CD4-positive, alpha-beta T cell treated with Interleukin-1 beta for 1 hour (primary cell): ENCODE results near the gene LRRIQ1.

Source experiments
- DNase-seq, 2 donors: peaks; one replicate each; pipeline ENCODE4 v3.0.0-alpha.2; 2020 to 2022

Gene LRRIQ1

DNA sequence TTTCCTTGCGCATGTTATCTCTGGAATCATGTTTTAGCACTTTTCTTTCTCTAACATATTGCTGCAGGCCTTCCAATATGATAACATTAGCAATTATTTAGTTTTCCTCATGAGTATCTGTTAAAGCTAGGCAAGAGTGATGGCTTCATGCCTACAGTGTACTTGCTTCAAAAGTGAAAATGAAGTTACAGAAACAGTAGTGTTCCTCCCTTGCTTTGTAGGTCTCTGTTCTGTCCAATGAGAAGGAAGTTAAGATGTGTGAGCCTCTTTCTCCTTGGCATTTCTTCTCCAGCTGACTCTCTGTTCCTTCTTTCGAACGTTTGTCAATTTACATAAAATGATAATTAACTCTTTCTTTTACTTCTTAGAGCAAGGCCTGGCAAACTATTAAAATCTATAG lies 22.2 kb downstream of the LRRIQ1 start:
- DNase-seq = no peak

DNA sequence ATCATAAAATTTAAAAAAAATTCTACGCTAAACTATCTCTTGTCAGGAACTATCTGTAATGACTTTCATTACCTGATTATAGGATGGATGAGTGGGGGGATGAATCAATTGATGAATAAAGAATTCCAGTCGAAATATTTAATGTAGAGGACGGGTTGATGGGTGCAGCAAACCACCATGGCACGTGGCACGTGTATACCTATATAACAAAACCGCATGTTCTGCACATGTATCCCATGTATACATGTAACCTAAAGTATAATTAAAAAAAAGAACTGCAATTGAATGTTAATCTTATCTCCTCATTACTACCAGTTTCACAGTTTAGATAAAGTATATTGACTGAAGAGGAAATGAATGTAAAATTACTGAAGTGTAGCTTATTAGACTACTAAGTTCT lies 23.4 kb downstream of the LRRIQ1 start:
- no peak for DNase-seq

DNA sequence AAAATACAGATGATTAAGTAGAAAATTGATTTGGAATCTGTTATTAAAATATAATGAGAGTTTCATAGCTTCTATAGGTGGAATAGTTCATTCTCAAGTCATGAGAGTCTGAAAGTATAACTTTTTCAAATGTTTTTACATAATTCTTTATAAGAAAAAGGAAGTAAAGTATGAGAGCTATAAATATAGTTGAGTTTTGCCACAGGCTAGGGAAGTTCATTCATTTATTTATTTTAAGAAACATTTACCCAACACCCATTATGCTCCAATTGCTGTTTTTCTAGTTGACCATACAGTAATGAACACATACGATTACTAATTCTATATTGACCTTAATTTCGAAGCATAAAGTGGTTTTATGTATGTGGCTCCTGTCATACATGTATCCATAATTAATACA lies 24.8 kb downstream of the LRRIQ1 start:
- no peak for DNase-seq

DNA sequence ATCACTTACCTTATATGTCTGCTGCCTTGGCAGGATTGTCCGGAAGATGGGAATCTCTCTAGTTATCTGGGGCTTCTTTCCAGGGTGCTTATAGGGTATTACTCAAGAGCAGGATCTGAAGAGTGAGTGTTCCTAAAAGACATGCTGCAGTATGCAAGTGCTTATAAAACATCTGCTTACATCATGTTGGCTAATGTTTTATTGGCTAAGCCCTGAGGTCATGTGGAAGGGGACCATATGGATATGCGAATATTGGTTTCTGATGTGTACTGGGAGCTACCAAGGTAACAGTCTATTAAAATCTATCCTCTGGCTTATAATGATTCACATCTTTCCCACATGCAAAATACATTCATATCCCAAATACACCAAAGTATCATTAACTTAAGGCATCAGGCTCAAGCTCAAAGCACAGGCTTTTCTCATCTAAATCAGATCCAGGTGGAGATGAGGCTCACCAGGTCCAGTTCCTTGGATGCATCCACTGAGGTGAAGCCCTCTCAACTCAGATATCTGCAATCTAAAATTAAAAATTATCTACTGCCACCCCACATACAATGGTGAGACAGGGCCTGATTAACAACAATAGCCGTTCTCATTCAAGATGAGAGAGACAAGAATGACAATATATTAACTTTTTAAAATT lies 29.8 kb downstream of the LRRIQ1 start:
- no peak for DNase-seq

DNA sequence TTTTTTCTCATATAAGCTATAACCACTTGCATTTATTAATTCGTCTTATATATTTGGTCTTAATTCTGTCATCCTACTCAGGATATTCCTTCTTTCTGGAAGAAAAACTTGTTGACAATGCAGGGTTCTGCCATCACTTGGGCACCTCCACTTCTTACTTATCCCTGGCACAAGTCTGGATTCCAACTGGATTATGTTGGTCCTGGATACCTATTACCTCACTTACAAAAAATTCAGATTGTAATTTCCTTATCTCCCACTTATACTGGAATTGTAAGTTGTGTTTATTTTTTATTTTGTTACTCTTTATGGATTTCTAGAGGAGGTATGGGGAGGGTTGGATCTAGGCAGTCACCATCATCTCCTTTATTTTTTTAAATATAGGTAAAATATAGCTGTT lies 36.7 kb downstream of the LRRIQ1 start:
- DNase-seq = no peak

DNA sequence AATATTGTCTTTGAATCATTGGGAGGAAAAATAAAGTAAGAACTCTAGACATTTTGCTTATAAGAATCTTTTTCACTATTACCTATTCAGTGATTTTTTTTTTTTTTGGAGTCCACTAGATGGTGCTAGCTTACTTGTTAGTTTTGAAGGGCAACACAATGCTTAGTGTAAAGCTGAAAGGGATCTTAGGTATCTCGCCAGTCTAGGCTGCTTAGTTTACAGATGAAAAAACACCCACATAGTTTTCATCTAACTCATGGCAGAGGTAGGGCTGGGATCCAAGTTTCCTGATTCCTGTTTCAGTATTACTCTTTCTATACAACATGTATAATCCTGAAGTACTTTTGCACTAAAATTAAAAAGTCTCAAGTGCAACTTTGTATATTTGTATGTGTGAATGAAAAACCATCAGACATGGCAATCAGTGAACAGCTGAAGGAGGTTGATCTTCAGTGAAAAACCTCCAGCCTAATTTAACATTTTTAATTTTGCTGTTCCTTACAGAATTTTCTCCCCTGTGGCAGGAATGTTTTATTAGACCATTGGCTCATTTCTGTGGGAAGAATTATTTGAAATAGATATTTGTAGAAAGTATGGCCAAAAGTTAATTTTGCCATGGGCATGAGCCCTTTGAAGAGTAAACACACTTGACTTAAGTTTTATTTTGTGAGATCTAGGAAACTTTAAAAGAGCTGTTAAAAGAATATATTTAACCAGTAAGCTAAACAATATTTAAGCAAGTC lies 40.7 kb downstream of the LRRIQ1 start:
- no peak for DNase-seq

DNA sequence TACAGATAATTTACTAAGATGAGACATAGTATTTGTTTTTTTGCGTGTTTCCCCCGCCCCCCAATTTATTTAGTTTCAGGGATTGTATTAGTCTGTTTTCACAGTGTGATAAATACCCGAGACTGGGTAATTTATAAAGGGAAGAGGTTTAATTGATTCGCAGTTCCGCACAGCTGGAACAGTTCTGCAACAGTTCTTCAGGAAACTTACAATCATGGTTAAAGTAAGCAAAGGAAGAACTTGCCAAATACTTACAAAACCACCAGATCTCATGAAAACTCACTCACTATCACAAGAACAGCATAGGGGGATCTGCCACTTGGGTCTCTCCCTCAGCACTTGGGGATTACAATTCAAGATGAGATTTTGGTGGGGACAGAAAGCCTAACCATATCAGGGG lies 48.9 kb downstream of the LRRIQ1 start:
- DNase-seq = no peak

DNA sequence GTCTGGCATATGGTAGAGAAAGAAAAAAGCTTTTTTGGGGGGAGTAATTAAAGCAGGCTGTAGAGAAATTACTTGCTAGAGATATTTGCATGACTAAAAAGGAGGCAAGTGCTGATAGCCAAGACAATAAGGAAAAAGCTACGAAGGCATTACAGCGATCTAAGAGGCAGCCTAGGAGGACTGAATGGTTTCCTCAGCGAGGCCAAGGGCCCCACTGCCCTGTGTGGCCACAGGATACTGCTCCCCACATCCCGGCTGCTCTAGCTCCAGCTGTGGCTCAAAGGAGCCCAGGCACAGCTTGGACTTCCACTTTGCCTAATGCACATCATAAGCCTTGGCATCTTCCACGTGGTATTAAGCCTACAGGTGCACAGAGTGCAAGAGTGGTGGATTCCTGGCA lies 53.6 kb downstream of the LRRIQ1 start:
- DNase-seq = no peak

DNA sequence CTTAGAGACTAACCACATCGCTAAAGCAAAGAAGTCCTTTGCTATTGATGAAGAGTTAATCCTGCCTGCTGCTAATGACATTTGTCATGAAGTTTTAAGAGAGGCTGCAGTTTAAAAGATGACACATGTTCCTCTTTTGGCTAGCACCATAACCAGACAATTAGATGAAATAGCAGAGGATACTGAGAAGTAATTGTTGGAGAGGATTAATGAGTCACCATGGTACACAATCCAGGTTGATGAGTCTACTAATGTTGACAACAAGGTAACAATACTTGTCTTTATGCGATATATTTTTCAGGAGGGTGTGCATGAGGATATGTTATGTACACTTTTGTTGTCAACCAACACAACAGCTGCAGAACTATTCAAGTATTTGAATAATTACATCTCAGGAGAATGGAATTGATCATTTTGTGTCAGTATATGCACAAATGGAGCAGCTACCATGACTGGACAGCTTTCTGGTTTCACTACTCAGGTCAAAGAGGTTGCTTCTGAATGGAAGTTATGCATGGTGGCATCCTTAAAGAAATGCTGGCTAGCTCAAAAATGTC lies 56.7 kb downstream of the LRRIQ1 start:
- DNase-seq = no peak

DNA sequence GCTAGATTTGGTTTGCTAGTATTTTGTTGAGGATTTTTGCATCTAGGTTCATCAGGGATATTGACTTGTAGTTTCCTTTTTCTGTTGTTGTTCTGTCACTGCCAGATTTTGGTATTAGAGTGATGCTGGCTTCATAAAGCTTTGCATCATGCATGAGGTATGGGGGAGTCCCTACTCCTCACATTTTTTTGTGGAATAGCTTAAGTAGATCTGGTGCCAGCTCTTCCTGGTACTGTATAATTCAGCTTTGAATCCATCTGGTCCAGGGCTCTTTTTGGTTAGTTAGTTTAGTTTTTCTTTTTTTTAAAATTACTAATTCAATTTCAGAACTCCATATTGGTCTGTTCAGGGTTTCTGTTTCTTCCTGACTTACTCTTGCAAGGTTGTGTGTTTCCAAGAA lies 59.4 kb downstream of the LRRIQ1 start:
- DNase-seq = no peak

DNA sequence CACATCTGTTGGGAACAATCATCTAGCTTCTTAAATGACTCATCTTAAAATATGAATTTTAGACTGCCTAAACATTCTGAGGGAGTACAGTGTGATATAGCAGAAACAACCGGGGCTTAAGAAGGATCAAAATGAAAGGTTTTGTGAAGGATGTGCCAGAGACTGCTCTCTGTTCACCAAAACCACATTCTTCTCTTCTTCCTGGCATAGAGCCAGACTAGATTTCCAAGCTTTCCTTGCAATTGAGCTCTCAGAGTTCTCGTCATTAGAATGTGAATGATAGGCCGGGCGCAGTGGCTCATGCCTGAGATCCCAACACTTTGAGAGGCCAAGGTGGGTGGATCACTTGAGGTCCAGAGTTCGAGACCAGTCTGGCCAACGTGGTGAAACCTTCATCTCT lies 94.5 kb downstream of the LRRIQ1 start:
- DNase-seq = no peak

DNA sequence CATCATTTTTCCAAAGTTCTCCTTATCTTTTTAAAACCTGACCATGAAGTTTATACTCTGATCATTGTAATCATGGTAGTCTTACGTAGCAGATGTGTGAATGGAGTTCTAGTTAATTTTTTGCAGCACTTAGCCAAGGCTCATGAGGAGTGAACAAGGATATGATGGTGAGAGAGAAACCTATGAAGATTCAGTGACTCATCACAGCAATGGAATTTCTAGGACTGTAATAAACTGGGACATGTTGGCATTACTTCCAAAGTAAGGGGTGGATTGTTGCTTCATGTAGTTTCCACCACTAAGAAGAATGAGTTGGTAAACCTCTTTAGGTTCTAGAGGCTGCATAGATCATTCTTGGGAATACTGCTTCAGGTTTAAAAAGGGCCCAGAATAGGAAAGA lies 102.7 kb downstream of the LRRIQ1 start:
- no peak for DNase-seq

DNA sequence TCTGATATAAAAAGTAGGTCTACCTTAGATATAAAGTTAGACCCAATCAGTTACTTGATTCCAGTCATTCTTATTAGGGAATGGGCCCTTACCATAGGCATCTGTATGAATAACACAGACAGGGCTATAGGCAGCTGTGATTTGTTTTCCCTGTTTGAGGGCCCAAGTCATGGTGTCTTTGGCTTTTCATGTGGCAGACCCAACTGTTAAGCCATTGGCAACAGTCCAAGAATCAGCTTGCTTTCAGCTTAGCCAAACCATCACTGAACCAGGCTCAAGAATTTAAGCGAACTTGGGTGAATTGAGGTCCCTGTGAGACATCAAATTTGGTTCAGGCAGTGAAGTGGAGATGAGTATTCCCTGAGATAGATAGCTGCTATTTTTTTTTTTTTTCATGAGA lies 111.2 kb downstream of the LRRIQ1 start:
- no peak for DNase-seq

DNA sequence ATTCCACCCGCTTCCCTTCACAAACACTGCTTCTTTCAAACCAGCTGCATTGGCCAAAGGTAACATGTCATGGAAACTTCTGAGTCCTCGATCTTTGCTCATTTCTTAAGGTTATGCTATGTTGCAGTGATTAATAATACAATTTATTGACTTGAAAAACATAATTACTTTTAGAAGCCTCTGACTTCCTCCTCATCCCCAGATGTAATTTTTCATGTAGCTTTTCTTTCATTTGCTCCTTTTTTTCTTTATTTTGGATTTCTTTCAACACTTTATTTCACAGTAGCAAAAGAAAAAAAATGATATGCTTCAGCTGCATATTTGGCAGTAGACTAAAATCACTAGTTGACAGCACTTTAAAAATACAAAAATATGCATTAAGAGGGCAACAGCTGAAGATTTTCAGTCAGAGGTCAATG lies 116.2 kb downstream of the LRRIQ1 start:
- no peak for DNase-seq

DNA sequence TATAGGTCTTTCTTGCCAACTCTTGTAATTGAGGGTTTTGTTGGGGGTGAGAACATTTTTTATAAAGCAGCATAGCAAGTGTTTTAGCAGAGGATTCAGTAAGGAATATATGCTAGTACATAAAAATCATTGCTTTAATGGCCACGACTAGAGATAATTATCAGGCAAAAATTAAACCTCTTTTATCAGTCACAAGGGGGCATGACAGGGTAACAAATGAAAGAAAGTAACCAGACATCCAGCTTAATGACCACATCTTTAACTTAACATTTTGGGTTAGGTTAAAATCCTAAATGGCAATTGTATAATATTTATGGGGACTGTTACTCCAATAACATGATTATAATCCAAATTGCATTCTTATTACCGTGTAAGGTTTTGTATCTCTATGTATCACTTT lies 119.6 kb downstream of the LRRIQ1 start:
- no peak for DNase-seq

DNA sequence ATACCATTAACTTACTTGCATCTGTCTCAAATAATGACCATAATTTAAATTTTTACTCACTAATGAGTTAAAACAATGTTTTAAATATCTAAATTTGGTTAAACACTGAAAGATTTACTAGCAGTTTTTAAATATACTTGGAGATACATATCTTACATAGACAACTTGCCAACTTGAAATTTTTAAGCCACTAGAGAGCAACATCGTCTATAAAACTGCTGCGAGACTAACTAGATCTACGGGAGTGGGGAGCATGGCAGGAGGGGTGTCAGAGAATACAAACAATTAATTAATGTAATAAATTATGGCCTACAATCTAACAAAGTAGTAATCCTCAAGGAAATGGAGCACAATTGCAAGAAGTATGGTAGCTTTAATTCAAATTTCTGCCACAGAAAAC lies 120.4 kb downstream of the LRRIQ1 start:
- no peak for DNase-seq

DNA sequence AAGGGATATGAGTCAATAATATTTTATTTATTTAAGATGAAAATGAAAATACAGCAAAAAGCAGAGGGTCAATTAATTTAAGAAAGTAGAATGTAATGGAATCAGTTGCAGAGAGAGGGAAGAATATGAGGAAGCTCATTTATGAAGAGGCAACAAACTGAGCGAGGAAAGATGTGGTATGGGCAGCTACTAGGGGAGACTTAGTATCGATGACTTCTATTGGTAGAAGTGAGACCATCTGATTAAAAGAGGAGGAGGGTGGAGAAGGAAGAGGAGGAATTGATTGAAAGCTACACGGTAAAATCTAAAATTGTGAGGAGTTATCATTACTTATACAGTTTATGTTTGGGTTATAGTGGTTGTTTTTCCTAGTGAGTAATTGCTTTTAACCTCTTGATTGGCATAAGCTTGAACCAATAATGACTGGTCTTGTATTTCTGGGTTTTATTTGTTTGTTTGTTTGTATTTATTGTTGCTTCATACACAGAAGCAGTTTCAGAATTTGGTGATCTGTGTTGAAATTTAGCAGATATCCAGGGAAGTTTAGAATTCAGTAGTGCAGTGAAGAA lies 121.0 kb downstream of the LRRIQ1 start:
- DNase-seq = no peak

DNA sequence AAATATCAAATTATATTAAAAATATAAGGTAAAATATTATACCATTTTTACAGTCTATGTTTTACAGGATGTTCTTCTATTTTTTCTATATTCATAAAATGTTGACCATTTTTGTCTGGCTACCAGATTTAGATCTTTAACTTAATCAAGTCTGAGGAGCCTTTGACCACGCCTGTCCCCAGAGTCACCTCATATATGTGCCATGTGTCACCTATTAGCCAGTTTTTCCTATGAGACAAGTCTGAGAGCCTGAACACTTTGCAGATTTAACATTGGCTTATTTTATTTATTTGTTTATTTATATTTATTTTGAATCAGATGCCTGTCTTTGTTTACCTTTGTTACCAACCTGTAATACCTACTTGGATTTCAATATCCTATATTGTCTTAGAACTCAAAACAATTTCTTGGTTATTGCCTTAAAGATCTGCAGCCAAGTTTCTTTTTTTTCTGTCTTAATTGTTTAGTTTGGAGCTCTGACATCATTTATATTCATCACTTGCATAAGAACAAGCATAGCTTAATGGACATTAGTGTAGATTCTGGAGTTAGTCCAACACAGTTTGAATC lies 127.7 kb downstream of the LRRIQ1 start:
- no peak for DNase-seq

DNA sequence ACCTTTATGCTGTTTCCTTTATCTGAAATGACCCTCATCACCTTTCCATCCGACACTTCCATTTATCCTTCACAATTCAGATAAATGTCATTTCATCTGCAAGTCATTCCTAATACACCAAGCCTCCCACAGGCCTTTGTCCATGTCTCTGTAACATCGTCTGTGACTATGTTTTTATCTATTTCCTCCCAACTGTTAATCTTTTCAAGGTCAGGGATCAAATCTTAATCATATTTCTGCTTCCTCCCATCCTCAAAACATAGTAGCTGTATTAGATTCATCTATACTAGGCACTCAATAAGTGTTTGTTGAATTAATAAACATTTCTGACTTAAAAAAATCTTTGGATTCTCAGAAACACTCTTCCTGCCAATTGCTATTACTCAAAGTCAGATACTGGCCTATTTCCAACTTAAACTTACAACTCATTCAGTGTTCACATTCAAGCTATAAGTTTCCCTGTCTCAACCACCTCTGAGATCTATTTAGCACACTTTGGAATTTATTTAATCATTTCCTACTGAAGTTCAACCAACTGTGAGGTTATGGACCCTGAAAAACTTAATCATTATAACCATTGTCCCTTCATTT lies 143.6 kb downstream of the LRRIQ1 start:
- no peak for DNase-seq

DNA sequence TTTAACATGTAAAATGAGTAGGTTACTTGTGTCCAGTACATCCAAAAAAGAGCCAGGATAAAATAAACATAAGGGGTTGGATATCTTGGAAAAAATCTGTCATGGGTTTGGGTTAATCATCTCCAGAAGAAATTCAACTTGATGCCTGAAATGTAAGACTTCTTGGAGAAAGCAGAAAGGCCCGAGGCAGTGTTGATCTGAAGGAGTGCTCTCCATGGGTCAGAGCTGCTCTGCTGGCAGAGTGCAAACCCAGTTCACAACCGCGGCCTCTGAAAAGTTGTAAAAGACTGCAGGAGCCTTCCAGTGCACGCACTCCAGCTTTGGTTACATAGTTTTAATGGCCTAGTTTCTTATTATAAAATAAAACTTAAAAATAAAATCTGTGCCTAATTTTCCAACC lies 146.5 kb downstream of the LRRIQ1 start:
- no peak for DNase-seq

DNA sequence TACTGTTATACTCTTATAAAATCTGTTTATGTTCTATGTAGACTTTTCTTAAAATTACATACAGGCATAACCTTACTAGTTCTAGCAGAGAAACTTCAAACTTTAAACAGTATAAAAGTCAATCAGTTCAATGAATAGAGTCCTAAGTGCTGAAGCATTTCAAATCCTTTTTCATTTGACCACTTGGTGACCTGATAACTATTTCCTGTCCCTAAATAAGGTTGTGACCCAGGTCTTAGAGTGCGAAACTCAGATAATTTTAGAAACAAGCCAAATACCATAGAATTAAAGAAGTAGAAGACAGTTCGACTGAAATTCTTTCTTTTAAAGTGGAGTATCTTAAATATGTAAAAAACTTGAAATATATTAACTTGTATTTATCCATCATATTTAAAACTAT lies 147.7 kb downstream of the LRRIQ1 start:
- DNase-seq = no peak

DNA sequence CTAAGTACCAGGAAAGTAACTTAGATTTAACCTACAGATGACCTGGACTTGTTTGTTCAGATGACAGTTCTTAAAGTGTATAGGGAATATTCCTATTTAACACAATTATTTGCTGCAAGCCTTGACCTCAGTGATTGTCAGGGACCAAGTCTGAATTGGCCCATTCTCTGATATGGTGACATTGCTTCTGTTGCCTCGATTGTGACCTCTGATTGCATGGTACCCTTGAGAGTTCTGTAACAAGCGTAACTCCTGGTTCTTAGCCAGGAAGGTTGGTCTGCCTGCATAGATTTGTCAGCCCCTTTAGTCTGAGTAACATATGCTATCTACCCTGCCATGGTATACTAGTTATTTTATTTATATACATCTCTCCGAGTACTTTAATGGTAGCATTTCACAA lies 150.1 kb downstream of the LRRIQ1 start:
- DNase-seq = no peak

DNA sequence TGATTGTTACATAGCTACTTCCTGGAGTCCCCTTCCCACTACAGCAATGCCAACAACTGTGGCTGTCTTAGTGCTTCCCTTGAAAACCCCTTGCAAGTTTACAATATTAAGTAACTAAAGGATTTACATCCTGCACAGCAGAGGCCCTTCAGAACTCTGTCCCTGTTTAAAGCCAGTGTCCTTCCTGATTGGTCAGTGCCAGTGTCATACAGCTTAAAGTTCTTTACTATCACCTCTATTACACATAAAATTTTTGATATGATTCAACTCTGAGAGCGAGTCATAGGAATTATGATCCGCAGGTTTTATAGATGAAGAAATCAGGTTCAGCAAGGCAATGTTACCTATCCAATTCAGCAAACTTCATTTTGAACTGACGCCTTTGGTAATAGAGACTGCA lies 152.5 kb downstream of the LRRIQ1 start:
- DNase-seq = no peak

DNA sequence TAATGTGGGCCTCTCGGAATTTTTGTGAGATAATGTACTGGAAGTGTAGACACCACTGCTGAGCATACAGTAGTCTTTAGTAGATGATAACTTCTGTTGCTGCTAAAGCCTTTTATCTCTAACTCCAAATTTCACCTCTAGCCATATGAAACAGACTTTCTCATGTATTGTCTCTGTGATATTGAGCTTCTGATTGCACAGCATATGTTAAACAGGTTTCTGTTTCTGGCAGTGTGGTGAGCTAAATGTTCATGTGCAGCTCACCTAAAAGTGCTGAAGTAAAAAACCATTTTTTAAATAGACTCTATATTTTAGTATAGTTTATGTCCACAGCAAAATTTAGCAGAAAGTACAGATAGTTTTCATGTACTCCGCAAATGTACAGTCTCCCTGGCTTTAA lies 154.6 kb downstream of the LRRIQ1 start:
- no peak for DNase-seq
